SU-DHL-6 (cell line): ENCODE data around the gene CHST9.

Experiments used
- H2AFZ ChIP-seq: fragments of 200-600 bp; sonication (generic); 2 replicates; pipeline ENCODE4 v1.6.1; 2014; ENCODE audit warnings: low read depth, mild to moderate bottlenecking, moderate library complexity, mixed read lengths, antibody characterized with exemption, low read length; ENCODE audit not compliant: severe bottlenecking
- H3F3A ChIP-seq: fragments of 200-600 bp; shearing (Covaris generic); 2 replicates; pipeline ENCODE4 v1.6.0; 2016; ENCODE audit warnings: antibody characterized with exemption, mild to moderate bottlenecking; ENCODE audit not compliant: insufficient read depth
- H3K27ac ChIP-seq: fragments of 200-600 bp; sonication (generic); 2 replicates; pipeline ENCODE4 v1.5.1; 2016; ENCODE audit warnings: low read depth, mild to moderate bottlenecking, low read length, moderate library complexity, mixed read lengths
- H3K27me3 ChIP-seq: fragments of 200-600 bp; sonication (generic), shearing (Covaris generic); 2 replicates; pipeline ENCODE4 v1.6.0; 2014; ENCODE audit warnings: mild to moderate bottlenecking, low read length
- H3K36me3 ChIP-seq: fragments of 200-600 bp; sonication (generic); 2 replicates; pipeline ENCODE4 v1.6.1; 2014; ENCODE audit warnings: mild to moderate bottlenecking, low read length, mixed read lengths
- H3K4me2 ChIP-seq: fragments of 300-600, 200-600 bp; shearing (Covaris generic), sonication (generic); 2 replicates; pipeline ENCODE4 v1.6.0; 2014; ENCODE audit warnings: low read length, low read depth, mild to moderate bottlenecking; ENCODE audit not compliant: poor library complexity, severe bottlenecking
- H3K4me3 ChIP-seq: fragments of 200-600 bp; sonication (generic); 2 replicates; pipeline ENCODE4 v1.5.1; 2014; ENCODE audit warnings: antibody characterized with exemption, low read length, mild to moderate bottlenecking, mixed read lengths; ENCODE audit not compliant: insufficient read depth, poor library complexity, severe bottlenecking
- H3K79me2 ChIP-seq: fragments of 200-600 bp; sonication (generic); 2 replicates; pipeline ENCODE4 v1.6.1; 2014; ENCODE audit warnings: mild to moderate bottlenecking, low read length, moderate library complexity; ENCODE audit not compliant: insufficient read depth
- H3K9ac ChIP-seq: fragments of 200-600 bp; sonication (generic); 2 replicates; pipeline ENCODE4 v1.7.0; 2014; ENCODE audit warnings: mild to moderate bottlenecking, low read length
- H3K9me2 ChIP-seq: fragments of 200-600 bp; sonication (generic); replicated peaks from 2 replicates; pipeline ENCODE4 v1.6.1; 2014; ENCODE audit warnings: low read length; ENCODE audit not compliant: insufficient read depth
- H3K9me3 ChIP-seq: fragments of 200-600 bp; sonication (generic); 2 replicates; pipeline ENCODE4 v1.6.1; 2014; ENCODE audit warnings: low read length, mixed read lengths; ENCODE audit not compliant: insufficient read depth
- H4K20me1 ChIP-seq: fragments of 200-600 bp; sonication (generic); 2 replicates; pipeline ENCODE4 v1.6.1; 2014; ENCODE audit warnings: low read depth, mild to moderate bottlenecking, antibody characterized with exemption, low read length, moderate library complexity, mixed read lengths
- CTCF ChIP-seq: fragments of 200-600 bp; sonication (generic); IDR thresholded peaks from one replicate; pipeline ENCODE4 v1.5.1; 2017; ENCODE audit warnings: antibody characterized with exemption, mild to moderate bottlenecking, low read length, moderate library complexity; ENCODE audit not compliant: insufficient read depth, poor library complexity, severe bottlenecking
- EZH2phosphoT487 ChIP-seq: fragments of 200-600 bp; sonication (generic), shearing (Covaris generic); conservative IDR thresholded peaks from 2 replicates; pipeline ENCODE4 v1.6.1; 2018; ENCODE audit warnings: mild to moderate bottlenecking, antibody characterized with exemption, low read length, moderate library complexity, mixed read lengths

The CHST9 gene

GRCh38 chr18:26948703-26949102, 236.4 kb downstream of the CHST9 start:
- no peak overlapping the region for H3K4me2 ChIP-seq
- H3K27ac ChIP-seq: no peak overlapping the region
- no peaks in the 10 kb centered on the region for H3K9me2 ChIP-seq
- no peaks in the 10 kb centered on the region for H3F3A ChIP-seq
- H3K79me2 ChIP-seq: no peaks in the 10 kb centered on the region
- no peak overlapping the region for H3K4me3 ChIP-seq
- H3K9ac ChIP-seq: no peak overlapping the region
- H3K36me3 ChIP-seq: no peaks in the 10 kb centered on the region
- TF ChIP-seq EZH2phosphoT487: no peak
- no peak for TF ChIP-seq CTCF
- H3K9me3 ChIP-seq: no peaks in the 10 kb centered on the region
- no peak overlapping the region for H2AFZ ChIP-seq
- H3K27me3 ChIP-seq: no peaks in the 10 kb centered on the region
- H4K20me1 ChIP-seq: no peaks in the 10 kb centered on the region

- no peaks in the 10 kb centered on the region for H4K20me1 ChIP-seq
- H3K9ac ChIP-seq: no peak overlapping the region
- TF ChIP-seq CTCF: no peak
- TF ChIP-seq EZH2phosphoT487: no peak
- H3K4me2 ChIP-seq: no peak overlapping the region
- no peak overlapping the region for H2AFZ ChIP-seq
- H3K27ac ChIP-seq: no peak overlapping the region
- no peaks in the 10 kb centered on the region for H3K36me3 ChIP-seq
- no peaks in the 10 kb centered on the region for H3K9me2 ChIP-seq
- no peaks in the 10 kb centered on the region for H3K79me2 ChIP-seq
- no peaks in the 10 kb centered on the region for H3K9me3 ChIP-seq
- H3K4me3 ChIP-seq: no peak overlapping the region
- H3F3A ChIP-seq: no peaks in the 10 kb centered on the region
- H3K27me3 ChIP-seq: no peaks in the 10 kb centered on the region
These were observed 241.2 kb downstream of the CHST9 start for GRCh38 chr18:26943906-26944305.

GRCh38 chr18:26941584-26941983, 243.5 kb downstream of the CHST9 start:
- H2AFZ ChIP-seq: no peak overlapping the region
- no peaks in the 10 kb centered on the region for H3K79me2 ChIP-seq
- H3K9me2 ChIP-seq: no peaks in the 10 kb centered on the region
- H3K27ac ChIP-seq: no peak overlapping the region
- no peaks in the 10 kb centered on the region for H3K27me3 ChIP-seq
- H3F3A ChIP-seq: no peaks in the 10 kb centered on the region
- TF ChIP-seq EZH2phosphoT487 (no peak), CTCF (no peak)
- H3K4me3 ChIP-seq: no peak overlapping the region
- H3K9me3 ChIP-seq: no peaks in the 10 kb centered on the region
- no peaks in the 10 kb centered on the region for H3K36me3 ChIP-seq
- H3K9ac ChIP-seq: no peak overlapping the region
- H3K4me2 ChIP-seq: no peak overlapping the region
- H4K20me1 ChIP-seq: no peaks in the 10 kb centered on the region
